NCI-H146 (cell line): ENCODE measurements around the gene SDC1.
"Not testable (repeated sequence)": the region's sequence is repeated elsewhere in the genome, so short reads cannot be mapped to it uniquely, and the experiment has no call there.

Experiments
- DNase-seq: peaks from one replicate; lab custom pipeline; 2025; lab: John Stamatoyannopoulos, UW

SDC1 gene

DNA sequence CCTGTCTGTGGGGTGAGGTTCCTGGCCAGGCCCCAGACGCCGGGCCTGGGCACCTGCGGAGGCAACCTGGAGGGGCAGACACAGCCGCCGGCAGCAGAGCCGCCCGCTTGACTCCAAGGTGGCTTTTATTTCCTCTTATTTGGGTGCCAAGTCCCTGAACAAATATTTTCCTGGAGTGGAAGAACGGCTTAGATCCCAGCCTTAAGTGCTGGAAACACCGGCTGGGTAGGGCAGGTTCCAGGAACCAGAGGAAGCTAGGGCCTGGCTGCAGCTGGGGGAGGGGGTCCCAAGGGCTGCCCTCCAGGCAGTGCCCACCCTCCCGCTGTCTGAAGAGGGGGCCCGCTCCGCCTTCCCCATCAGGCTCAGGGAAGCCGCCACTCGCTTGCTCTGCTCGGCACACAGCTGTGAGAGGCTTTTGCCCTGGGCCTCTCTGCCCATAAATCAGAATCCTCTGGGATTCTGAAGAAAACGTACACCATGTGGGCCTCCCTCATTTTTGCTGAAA is 28.2 kb downstream of the SDC1 start:
- DNase-seq = no peak

DNA sequence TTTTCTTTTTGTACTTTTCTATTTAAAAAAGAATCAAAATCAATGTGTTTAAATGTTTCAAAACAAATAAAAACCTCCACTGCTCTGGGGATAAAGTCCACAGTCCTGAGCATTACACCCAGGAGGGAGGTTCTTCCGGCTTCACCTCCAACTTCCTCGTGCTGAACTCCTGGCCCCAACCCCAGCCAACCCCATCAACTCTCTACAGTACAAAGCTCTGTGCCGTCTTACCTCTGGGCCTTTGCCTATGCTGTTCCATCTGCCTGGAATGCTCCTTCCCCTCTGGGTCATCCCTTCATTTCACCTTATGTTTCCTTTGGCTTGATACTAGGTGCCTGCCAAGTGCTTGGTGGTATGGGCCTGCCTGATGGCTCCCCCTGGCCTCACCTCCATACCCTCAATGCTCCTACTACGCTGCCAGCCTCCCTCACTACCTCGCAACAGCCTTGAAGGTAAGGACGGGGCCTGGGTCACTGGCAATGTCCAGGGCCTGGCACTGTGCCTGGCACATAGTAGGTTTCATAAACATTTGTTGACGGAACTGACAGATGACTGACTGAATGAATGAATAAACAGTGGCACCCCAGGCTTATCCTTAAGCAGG is 28.8 kb downstream of the SDC1 start:
- no peak for DNase-seq

DNA sequence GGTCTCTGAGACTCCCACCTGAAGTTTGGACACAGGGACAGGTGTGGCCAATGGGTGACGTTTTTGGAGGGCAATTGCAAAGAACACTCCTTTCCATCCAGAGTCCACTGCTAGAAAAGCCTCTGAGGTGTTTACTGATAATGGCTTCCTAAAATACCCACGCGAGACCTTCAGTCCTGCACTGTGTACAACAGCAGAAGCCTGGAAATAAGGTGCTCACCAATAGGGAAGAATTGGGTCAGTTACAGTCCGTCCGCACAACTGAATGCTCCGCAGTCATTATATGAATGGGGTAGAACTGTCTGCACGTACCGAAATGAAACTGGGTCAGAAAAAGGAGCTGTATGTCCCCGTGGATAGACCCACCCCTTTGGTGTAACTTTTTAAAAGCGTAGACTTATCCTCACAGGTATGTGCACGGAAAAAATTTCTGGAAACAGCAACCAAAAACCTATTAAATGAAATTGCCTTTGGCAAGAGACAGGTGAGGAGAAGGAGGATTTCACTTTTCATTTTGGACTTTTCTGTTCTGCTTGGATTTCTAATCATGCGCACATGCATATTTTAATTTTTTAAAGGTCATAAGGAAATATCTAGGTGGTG is 29.4 kb downstream of the SDC1 start:
- DNase-seq = no peak

DNA sequence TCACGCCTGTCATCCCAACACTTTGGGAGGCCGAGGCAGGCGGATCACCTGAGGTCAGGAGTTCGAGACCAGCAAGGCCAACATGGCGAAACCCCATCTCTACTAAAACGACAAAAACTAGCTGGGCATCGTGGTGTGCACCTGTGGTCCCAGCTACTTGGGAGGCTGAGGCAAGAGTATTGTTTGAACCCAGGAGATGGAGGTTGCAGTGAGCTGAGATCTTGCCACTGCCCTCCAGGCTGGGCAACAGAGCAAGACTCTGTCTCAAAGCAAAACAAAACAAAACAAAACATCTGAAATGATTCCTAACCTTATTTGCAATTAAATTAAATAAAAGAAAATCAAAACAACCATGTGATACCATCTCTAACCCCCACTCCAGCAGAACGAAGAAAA is 29.9 kb downstream of the SDC1 start:
- not testable (repeated sequence) for DNase-seq

DNA sequence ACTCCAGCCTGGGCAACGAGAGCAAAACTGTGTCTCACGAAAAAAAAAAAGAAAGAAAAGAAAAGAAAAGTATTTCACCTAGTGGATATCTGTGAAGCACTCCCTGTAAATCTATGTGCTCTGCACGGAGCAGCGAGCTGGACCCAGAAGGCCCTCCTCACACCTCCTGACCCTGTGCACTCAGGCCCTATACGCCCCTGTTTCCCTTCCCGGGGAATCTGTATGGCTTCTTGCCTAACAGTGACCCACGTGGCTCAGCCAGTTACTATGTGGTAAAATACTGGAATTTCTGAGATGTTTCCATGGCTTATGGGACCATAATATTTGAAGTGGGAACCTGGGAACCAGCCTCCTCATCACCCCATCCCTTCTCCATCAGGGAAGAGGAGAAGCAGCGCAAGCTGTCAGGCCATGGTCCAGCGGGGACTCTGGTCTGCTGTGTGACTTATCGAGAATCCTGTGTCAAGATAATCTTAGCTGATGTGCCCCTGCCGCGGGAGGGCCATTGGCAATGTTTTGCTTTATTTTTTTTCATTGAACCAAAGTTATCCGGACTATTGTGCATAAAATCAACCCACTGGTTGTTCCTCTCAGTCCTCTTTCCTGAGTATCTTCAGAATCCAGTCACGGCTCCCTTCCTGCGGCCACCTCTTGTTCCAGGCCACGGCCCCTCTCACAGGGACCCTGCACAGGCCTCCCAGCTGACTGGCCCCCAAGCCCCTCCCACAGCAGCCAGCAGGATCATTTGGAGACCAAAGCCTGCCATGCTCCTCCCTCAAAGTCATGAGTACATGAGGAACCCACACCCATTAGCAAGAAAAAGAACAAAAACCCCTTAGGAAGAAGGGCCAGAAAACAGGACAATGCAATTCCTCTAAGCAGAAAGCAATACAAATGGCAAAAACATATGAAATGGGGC is 30.6 kb downstream of the SDC1 start:
- DNase-seq = no peak

DNA sequence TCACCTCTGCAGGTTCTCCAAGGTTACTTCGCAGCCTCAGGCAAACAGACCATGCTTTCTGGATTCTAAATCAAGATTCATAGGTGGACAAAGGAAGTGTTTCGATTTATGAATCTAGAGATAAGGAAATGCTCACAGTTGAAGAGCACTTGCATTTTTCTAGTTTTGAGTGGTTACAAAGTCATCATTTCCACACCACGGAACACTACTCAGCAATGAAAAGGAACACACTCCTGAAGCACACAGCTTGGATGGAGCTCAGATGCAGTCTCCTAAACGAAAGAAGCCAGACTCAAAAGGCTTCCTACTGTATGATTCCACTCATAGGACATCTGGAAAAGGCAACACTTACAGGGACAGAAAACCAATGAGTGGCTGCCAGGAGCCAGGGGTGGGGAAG is 31.7 kb downstream of the SDC1 start:
- DNase-seq = no peak

DNA sequence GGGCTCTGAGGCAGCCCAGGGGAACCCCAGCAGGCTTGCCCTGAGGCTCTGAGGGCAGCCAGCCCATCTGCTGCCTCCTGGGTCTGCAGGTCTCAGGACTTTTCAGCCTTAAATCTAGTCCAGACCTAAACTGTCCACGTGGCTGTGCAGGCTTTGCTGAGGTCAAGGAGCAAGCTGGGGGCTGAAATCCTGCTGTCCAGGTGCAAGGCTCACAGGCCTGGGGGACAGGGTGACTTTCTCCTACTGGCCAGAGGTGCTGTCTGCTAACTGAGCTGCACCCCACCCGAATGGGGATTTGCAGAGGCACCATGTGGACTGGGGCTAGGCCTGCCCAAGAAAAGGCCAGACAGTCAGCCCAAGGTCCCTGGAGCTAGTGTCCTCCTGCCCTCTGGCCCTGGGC is 32.1 kb downstream of the SDC1 start:
- DNase-seq = no peak

DNA sequence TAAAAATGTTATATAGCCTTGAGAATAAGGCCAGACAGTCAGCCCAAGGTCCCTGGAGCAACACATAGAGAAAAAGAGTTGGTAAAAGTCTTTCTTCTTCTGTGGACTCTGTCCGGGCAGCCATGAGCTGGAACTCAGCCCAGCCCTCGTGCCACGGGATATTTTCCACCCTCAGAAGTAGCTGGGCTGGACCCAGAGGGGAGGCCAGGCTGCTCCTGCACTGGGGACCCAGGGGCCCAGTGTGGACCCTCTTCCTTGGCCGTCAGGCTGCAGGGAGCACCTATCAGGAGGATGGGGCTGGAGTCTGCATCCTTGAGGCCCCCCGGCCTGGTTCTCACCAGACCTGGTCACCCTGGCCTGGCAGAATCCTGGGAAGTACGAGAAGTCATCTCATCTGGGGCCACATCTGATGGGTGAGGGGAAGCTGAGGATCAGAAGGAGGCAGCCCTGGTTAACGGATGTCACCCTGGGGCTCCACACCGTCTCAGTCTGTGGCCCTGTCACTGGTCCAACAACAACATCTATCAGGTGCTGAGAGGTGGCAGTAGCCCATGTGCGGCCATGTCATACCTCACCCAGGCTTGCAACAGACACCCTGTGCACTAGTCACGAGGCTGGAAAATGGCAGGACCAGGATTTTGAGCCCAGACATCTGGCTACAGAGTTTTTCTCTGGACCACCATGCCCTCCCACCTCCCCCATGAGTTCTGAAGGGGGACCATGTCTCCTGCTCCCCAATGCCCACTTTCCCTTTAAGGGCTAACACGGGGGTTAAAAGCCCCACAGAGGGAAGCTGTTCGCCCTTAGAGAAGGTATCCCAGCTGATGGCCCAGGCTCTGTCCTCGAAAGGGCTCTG is 33.0 kb downstream of the SDC1 start:
- DNase-seq = no peak

DNA sequence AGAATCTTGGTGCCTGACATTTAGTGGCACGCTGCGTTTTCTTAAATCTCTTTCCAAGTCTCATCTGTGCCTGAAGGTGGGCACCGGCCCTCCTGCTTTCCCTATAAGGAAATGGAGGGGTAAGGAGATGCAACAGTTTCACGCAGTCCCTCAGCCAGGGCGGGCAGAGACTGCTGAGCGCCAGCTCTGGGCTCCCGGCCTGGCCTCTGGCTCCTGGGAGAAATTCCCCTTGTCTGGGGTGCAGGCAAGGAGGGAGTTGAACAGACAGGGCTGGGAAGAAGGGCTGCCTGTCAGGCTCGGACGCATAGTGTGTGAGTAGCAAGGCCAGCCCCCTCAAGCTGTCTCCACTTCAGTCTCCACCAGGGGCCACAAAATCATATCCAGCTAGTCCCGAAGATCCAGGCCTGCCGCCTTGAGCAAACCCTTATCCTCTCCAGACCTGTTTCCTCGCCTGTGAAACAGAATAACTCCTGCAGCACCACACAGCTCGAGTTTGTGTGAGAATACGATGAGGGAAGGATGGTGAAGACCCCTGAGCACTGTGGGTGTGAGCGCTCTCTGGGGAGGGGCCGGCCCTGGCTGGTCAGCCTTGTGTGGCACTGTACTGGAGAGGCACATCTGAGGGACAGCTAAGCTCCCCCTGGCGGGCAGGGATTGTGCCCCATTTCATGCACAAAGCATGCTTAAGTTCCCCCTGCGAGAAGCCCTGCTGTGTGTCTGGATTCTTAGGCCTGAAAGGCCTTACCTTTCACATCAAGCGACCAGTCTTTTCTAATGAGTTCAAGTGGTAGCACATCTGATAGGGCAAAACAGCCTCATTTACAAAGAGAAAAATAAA is 33.8 kb downstream of the SDC1 start:
- DNase-seq = no peak

DNA sequence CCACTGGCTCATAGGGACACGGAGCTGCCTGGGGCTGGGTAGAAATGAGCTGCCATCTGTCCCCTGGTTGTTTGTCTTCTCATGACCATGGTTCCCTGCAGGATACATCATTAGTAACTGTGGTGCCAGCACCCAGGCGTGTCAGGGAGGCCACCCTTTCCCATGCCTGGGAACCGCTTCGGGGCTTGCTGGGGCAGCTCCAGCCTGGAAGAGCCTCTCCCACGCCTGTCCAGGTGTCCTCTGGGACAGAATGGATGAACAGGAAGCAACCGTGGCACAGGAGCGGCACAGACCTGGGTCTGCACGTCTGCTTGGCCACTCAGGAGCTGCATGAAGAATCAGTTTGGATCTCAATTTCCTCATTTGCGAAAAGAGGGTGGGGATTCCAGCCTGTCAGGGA is 34.8 kb downstream of the SDC1 start:
- DNase-seq = peak; percentile 15

DNA sequence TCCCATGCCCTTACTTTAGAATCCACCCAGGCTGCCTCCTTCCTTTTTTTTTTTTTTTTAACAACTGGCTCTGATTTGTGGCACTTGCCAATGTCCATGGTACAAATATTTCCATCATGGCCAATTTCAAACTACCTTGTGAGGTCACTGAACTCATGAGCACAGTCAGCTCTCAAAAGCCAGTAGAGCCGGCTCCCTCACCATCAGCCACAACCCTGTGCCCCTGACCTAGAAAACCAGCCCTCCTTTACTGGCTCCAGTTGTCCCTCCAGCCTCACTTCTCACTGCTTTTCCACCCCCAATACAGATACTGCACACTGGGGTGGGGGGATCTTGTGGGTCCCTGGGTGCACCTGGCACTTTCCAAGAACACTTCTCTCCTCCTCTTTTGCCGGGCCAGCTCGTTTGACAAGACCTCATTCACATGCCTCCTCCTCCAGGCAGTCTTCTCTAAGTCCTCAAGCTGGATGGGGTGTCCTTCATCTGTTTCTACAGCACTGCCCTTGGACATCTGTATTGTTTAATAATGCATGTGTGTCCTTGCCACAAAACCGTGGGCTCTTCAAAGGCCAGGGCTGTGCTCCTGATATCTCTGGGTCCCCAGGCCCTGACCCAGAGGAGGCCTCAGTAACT is 35.5 kb downstream of the SDC1 start:
- DNase-seq = no peak

DNA sequence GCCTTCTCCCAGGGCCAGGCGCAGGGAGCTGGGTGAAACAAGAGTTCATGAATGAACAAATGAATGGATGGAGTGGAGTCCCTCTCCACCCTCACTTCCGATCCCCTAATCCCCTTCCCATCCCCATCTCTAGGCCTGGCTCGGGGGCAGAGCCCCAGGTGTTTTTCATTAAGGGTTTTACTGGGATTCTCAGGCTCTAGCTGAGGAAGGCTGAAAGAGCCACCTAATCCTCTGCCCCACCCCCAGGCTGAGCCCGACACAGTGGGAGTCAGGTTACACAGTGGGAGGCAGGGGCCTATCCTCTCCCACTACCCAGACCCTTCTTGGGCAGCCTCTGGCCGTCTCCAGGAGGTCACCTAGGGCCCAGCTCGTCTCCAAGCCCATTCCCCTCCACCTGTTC is 36.1 kb downstream of the SDC1 start:
- DNase-seq = peak; percentile 6

DNA sequence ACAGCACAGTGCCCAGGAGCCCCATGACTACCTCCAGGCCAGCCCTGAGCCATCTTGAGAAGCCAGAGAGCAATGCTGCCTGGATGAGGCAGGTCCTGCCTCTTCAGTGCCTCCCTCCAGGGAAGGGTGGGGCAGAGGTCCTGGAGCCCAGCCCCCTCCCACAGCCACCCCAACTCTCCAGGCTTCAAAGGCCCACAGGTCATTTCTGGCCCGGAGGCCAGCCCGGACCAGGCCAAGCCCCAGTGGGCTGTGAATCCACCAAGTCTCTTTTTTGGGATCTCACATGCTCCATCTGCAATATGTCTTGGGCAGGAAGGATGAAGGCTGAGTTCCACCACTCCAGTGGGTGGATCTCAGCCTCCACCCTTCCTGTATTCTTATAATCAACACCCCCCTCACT is 36.7 kb downstream of the SDC1 start:
- no peak for DNase-seq

DNA sequence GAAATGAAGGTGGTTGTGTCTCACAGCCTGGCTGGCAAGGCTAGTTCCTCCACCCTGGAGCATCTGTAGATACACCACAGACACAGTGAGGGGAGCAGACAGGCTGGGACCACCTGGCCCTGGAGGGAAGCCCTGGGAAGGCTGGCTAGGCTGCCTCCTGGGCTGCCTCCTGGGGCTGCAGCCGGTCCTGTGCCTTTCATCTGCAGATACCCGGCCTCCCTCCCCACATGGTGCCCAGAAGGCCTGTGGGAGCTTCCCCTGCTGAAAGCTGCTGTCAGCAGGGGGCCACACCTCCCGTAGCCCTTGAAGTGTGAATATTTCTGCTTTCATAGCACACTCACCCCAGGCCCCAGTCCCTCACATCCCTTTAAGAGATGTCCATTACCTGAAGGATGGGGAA is 37.6 kb downstream of the SDC1 start:
- peak; percentile 56 for DNase-seq

DNA sequence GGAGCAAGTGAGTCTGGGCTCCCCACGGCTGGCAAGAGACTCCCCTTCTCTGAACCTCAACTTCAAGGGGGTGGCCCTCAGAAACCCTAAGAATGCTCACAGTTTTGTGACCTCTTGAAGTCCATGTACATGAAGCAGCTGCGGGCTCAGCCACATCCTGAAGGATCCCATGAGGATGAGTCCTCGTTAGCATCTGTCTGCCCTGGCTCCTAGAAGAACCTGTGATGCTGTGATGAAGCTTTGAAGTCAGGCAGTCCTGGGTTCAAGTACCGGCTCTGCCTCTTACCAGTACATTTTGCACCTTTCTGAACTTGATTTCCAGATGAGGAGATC is 38.1 kb downstream of the SDC1 start:
- no peak for DNase-seq

DNA sequence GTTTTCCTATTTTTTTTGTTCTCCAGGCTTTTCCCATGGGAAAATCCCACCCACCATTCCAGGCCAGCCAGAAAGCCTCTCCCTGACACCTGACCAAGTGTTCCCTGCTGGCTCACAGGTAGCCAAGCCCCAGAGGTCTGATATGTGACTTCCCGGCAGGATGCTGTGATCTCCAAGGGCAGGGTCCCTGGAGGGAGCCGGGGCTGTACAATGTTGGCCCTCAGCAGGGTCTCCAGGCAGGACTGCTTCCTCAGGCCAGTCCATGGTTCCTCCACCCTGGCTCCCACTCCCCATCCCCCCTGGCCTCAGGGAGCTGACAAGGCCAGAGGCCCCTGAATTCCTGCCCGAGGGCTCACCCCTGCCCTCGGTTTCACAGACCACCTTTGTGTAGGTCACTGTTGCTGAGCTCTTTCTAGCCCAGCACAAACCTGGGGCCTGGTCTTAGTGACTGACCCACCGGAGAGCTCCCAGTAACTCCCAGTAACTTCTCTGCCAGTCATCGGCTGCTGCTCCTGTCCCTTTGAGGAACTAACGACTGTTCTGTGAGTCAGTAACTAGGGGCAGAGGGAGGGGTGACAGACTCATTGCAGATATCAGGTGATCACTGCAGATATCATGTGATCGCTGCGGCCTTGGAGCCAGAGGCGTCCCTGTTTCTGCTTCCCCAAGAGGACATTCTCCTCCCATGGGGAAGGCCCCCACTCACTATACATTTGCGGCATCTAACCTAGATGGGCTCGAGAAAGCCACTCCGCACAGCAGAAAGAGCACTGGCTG is 38.7 kb downstream of the SDC1 start:
- peak; percentile 55 for DNase-seq

DNA sequence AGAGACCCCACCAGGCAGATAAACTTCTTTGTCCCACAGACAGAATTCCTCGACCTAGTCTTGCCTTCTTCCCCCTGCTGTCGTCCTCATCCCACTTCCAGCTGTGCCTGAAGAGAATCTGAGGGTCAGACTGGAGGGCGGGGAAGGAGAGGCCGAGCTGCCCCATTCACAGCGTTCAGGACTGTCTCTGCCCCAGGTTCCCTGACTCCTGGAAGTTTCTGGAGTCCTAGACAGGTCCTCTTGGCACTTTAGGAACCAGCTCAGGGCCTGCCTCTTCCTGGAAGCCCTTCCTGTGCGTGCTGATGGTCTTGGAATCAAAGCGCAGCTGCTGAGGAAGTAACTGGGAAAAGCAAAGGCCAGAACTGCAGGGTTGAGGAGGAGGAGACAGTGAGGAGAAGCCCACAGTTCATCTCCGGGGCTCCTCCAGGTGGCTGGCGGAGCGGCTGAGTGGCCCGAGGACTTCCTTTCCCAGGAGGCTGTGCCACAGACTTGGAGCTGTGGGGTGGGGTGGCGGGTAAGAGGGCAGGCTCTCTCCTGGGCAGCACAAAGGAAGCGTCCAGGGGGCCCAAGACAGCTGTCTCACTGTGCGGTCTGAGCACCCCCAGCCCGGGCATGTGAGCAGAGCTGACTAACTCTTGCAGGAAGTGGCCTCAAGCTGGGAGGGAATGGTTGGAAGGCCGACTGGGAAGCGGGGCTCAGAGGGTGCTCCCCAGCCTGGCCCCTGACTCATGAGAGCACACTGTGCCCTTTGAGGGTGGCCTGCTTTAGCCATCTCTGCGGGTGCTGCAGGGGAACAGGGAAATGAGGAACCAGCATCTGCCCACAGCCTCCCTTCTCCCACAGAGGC is 39.5 kb downstream of the SDC1 start:
- DNase-seq = peak; percentile 80

DNA sequence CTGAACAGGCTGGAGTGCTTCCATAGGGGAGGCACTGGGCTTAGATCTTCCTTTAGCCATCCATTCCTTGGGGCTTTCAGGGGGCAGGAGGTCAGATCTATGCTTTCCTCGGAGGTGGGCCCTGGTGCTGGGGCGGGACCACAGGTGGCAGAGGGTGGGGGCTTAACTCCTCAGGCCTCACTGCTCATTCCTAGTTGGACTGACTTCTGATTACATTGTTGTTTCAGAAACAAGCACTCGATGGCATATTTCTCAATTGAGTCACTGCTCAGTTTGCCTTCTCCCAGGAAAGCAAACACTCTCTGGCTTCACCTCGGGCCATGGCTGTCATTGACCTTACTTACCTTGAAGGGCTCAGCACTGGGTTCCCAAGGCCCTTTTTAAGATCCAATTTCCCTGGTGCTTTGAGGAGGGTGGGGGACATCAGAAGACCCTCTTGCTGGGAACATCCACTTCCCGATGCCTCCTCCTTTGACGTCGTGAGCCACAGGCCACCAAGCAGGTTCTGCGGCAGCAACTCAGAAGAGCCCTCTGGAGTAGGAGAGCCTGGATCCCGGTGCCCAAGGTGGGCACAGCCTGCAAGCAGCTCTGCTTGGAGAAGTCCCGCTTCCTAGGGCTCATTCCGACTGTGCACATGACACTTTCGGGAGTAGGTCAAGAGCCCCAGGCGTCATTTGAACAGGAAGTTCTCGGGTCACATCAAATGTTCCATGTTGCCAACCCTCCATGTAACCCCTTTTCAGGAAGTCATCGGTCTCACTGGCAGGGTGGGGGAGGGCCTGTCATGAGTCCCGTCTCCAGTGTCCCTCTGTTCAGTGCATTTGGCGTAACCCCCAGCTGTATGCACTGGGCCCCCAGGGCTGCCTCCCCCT is 40.6 kb downstream of the SDC1 start:
- DNase-seq = no peak
